Ascending aorta (tissue), 2 donors: Measurements from ENCODE around the gene DHRS7B. TPM values are rescaled to one million over a fixed set of nuclear protein-coding genes. Genes with fewer than 3 reads are reported as not detected.

Source experiments
- DNase-seq, 2 donors: peaks; one replicate each; pipeline ENCODE4 v3.0.0-alpha.2; 2019; ENCODE audit warnings: low spot score in 2 of 2
- H3K27ac ChIP-seq, 2 donors: fragments of 200-600 bp; sonication (generic); one replicate each; pipeline ENCODE4 v1.5.1; 2016 to 2017; ENCODE audit warnings: mild to moderate bottlenecking in 1 of 2
- H3K27me3 ChIP-seq: fragments of 200-600 bp; sonication (generic); one replicate; pipeline ENCODE4 v1.5.1; 2017
- H3K36me3 ChIP-seq, 2 donors: fragments of 200-600 bp; sonication (generic); one replicate each; pipeline ENCODE4 v1.5.1; 2016
- H3K4me1 ChIP-seq, 2 donors: fragments of 200-600 bp; sonication (generic); one replicate each; pipeline ENCODE4 v1.5.1; 2016 to 2017; ENCODE audit warnings: mild to moderate bottlenecking in 1 of 2
- H3K4me3 ChIP-seq, 2 donors: fragments of 200-600 bp; sonication (generic); one replicate each; pipeline ENCODE4 v1.5.1; 2016 to 2017; ENCODE audit warnings: mild to moderate bottlenecking in 1 of 2
- H3K9me3 ChIP-seq, 2 donors: fragments of 200-600 bp; sonication (generic); one replicate each; pipeline ENCODE4 v1.5.1; 2016
- CTCF ChIP-seq, 3 experiments: fragments of 200-600 bp in 2 of 3; fragments of 450-650 bp in 1 of 3; sonication (generic) in 2 of 3; IDR thresholded peaks; one replicate each; pipeline ENCODE4 v1.5.1; 2016 to 2019; ENCODE audit warnings: antibody characterized with exemption in 3 of 3, mild to moderate bottlenecking in 1 of 3, moderate library complexity in 1 of 3
- intact Hi-C: fragments of 100-400 bp; cut with DNase I; formaldehyde crosslinking; loops from one replicate; pipeline ENCODE4 v1.15.1; 2023
- total RNA-seq: library from RNA; depleted of rRNA; stranded (reverse); fragments of >200 nt; gene quantifications from one replicate; pipeline ENCODE4 v1.1.0, GENCODE V29; 2016

Gene DHRS7B
- total RNA-seq, 1 donor from 2014 or later, result 89.5 TPM

- no peak overlapping the region for H3K4me3 ChIP-seq
- intact Hi-C loops, result no loop called here
- DNase-seq, result peak in 1 of 2 donors; percentile 46
Observed at GRCh38 chr17:21177854-21178600, 51.3 kb downstream of the DHRS7B start.

GRCh38 chr17:21183468-21183867 is 56.7 kb downstream of the DHRS7B start:
- H3K27ac ChIP-seq, result no peak overlapping the region
- no peak for TF ChIP-seq CTCF (IDR thresholded peaks at IDR 0.05)

More at GRCh38 chr17:21177854-21178600, 51.3 kb downstream of the DHRS7B start:
- no peaks in the 10 kb centered on the region for H3K27me3 ChIP-seq
- peaks cover 5 to 12% of the 10 kb centered on the region in 2 donors for H3K4me1 ChIP-seq
- TF ChIP-seq CTCF (IDR thresholded peaks at IDR 0.05), result no peak
- no peak overlapping the region for H3K27ac ChIP-seq
- no peaks in the 10 kb centered on the region for H3K9me3 ChIP-seq
- peaks cover 0 to 7% of the 10 kb centered on the region in 2 donors for H3K36me3 ChIP-seq

GRCh38 chr17:21184570-21184969 is 57.8 kb downstream of the DHRS7B start:
- DNase-seq, result no peak
- no peaks in the 10 kb centered on the region for H3K4me1 ChIP-seq
- H3K27me3 ChIP-seq, result no peaks in the 10 kb centered on the region
- no peak overlapping the region for H3K27ac ChIP-seq
- peaks cover 2 to 39% of the 10 kb centered on the region in 2 donors for H3K36me3 ChIP-seq
- TF ChIP-seq CTCF (IDR thresholded peaks at IDR 0.05), result no peak
- H3K9me3 ChIP-seq, result no peaks in the 10 kb centered on the region
- intact Hi-C loops, result no loop called here
- H3K4me3 ChIP-seq, result no peak overlapping the region

More at GRCh38 chr17:21183468-21183867, 56.7 kb downstream of the DHRS7B start:
- intact Hi-C loops, result no loop called here
- DNase-seq, result no peak
- Histone ChIP-seq H3K27me3 (no peaks in the 10 kb centered on the region), H3K36me3 (peaks cover 2 to 31% of the 10 kb centered on the region in 2 donors), H3K9me3 (no peaks in the 10 kb centered on the region), H3K4me1 (no peaks in the 10 kb centered on the region), H3K4me3 (no peak overlapping the region)

GRCh38 chr17:21185061-21185460 is 58.3 kb downstream of the DHRS7B start:
- DNase-seq, result no peak
- intact Hi-C loops, result no loop called here
- peaks cover 2 to 39% of the 10 kb centered on the region in 2 donors for H3K36me3 ChIP-seq
- no peaks in the 10 kb centered on the region for H3K27me3 ChIP-seq
- H3K4me1 ChIP-seq, result no peaks in the 10 kb centered on the region
- TF ChIP-seq CTCF (IDR thresholded peaks at IDR 0.05), result no peak
- no peak overlapping the region for H3K27ac ChIP-seq
- no peak overlapping the region for H3K4me3 ChIP-seq
- H3K9me3 ChIP-seq, result no peaks in the 10 kb centered on the region

GRCh38 chr17:21186399-21187187 is 59.8 kb downstream of the DHRS7B start:
- Histone ChIP-seq H3K4me1 (peaks cover 0 to 4% of the 10 kb centered on the region in 2 donors), H3K27ac (peak overlapping the region in 1 of 2 donors; percentile 18), H3K4me3 (no peak overlapping the region), H3K9me3 (no peaks in the 10 kb centered on the region), H3K36me3 (peaks cover 2 to 39% of the 10 kb centered on the region in 2 donors), H3K27me3 (no peaks in the 10 kb centered on the region)
- DNase-seq, result no peak
- no peak for TF ChIP-seq CTCF (IDR thresholded peaks at IDR 0.05)
- intact Hi-C loops, result no loop called here
